CD4-positive, CD25-positive, alpha-beta regulatory T cell (primary cell): Measurements from ENCODE around the gene TRA2A. TPM values are rescaled to one million over a fixed set of nuclear protein-coding genes. Genes with fewer than 3 reads are reported as not detected.
A peak's percentile ranks its signal among the peaks of the same experiment; 100 is the strongest.

Experiments
- ATAC-seq, 2 donors: fragments of 150-1000 bp; cut with Tn5 transposase; one replicate each; pipeline ENCODE4 v1.10.0; 2021; ENCODE audit warnings: low read depth in 2 of 2, moderate number of reproducible peaks in 2 of 2, moderate library complexity in 1 of 2
- DNase-seq, 3 donors: peaks; one replicate each; pipeline versions ENCODE4 v3.0.0 to v3.0.0-alpha.2; 2012 to 2022; ENCODE audit warnings: mixed read lengths in 1 of 3
- H3K27ac ChIP-seq: one replicate; pipeline ENCODE4 v1.7.0; 2013; ENCODE audit warnings: mild to moderate bottlenecking, low read length; ENCODE audit not compliant: insufficient read depth, poor library complexity, severe bottlenecking
- H3K27me3 ChIP-seq: one replicate; pipeline ENCODE4 v1.7.0; 2013; ENCODE audit warnings: low read length; ENCODE audit not compliant: control insufficient read depth, insufficient read depth
- H3K36me3 ChIP-seq: one replicate; pipeline ENCODE4 v1.7.0; 2013; ENCODE audit warnings: mild to moderate bottlenecking, low read length, moderate library complexity; ENCODE audit not compliant: control insufficient read depth, insufficient read depth
- H3K4me1 ChIP-seq: 2 replicates; pipeline ENCODE4 v1.7.0; 2013; ENCODE audit warnings: mild to moderate bottlenecking, low read length; ENCODE audit not compliant: insufficient read depth, control insufficient read depth, poor library complexity, severe bottlenecking
- H3K4me3 ChIP-seq: one replicate; pipeline ENCODE4 v1.7.0; 2013; ENCODE audit warnings: low read depth, mild to moderate bottlenecking, low read length, moderate library complexity
- H3K9me3 ChIP-seq, 2 experiments: 1 replicate in 1 of 2; 2 replicates in 1 of 2; pipeline ENCODE4 v1.7.0; 2013; ENCODE audit warnings: low read length in 2 of 2, mild to moderate bottlenecking in 1 of 2, moderate library complexity in 1 of 2; ENCODE audit not compliant: control insufficient read depth in 2 of 2
- H3K27ac Mint-ChIP-seq, 3 donors: one replicate each; pipeline ENCODE4 v1.8.0; 2020 to 2022; ENCODE audit warnings: mild to moderate bottlenecking in 3 of 3, mixed read lengths in 3 of 3, moderate library complexity in 2 of 3
- H3K27me3 Mint-ChIP-seq: one replicate; pipeline ENCODE4 v1.8.0; 2022; ENCODE audit warnings: mild to moderate bottlenecking, mixed read lengths
- H3K36me3 Mint-ChIP-seq: one replicate; pipeline ENCODE4 v1.8.0; 2020; ENCODE audit warnings: mixed read lengths
- H3K4me1 Mint-ChIP-seq, 4 donors: one replicate each; pipeline ENCODE4 v1.8.0; 2020 to 2022; ENCODE audit warnings: mixed read lengths in 4 of 4, mild to moderate bottlenecking in 1 of 4
- H3K4me3 Mint-ChIP-seq, 4 donors: one replicate each; pipeline ENCODE4 v1.8.0; 2020 to 2022; ENCODE audit warnings: mild to moderate bottlenecking in 4 of 4, mixed read lengths in 4 of 4, moderate library complexity in 3 of 4
- H3K9me3 Mint-ChIP-seq, 7 donors: one replicate each; pipeline ENCODE4 v1.8.0; 2020 to 2022; ENCODE audit warnings: mixed read lengths in 7 of 7, mild to moderate bottlenecking in 3 of 7, moderate library complexity in 2 of 7
- polyA plus RNA-seq, 4 donors: library from polyadenylated mRNA; unstranded; fragments of 300-500 nt; fragmentation: Illumina TruSeq; gene quantifications; one replicate each; pipeline ENCODE4 v1.2.3, GENCODE V29; 2021
- total RNA-seq: library from RNA; stranded (reverse); gene quantifications from one replicate; pipeline ENCODE4 v1.2.3, GENCODE V29; 2022

TRA2A gene
- total RNA-seq = 292 TPM
- 10 to 100 TPM; 32.6 to 71.6 (median 51.0) TPM for polyA plus RNA-seq

DNA sequence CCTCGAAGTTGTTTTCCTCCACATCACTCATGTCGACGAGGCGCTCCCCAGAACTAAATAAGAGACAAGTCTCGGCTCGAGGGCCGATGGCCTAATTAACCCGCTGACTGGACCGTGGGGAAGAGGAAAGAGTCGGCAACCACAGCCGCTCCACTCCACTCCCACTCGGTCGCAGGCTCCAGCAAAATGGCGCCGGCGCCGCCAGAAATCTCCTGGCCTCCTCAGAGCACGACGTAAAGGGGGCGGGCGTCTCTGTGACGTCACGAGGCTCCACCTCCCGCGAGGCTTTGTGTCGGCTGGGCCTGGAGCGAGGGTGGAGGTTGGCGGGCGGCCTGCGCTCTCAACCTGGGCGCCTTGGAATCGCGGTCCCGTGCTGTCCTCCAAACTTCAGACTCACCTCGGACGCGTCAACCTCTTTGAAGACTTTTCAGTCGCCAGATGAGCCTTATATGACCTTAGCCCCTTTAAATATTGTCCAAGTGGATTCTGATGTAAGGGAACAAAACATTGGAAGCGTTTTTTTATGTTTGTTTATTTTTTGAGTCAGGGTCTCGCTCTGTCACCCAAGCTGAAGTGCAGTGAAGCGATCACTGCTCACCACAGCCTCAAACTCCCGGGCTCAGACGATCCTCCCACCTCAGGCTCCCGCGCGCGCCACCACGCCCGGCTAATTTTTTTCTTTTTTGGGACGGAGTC, at the start of gene TRA2A:
Gene TRA2A (minus strand): TSS at position 188 of the 696 bp plus-strand sequence. CDS start 157 bp downstream, at position 31.
- Mint-ChIP-seq H3K4me1 (peaks cover 29 to 49% (median 39%) of the 10 kb centered on the region in 4 donors), H3K36me3 (peaks cover 11% of the 10 kb centered on the region), H3K27me3 (peaks cover 5% of the 10 kb centered on the region), H3K27ac (peak within 1 kb of the TSS; percentile 95 to 100 (median 99)), H3K9me3 (peaks cover 0 to 2% (median 0%) of the 10 kb centered on the region in 7 donors), H3K4me3 (peak within 1 kb of the TSS; percentile 98 to 99 (median 99))
- no peaks in the 10 kb centered on the region for H3K27me3 ChIP-seq
- ATAC-seq (peak; percentile 96 to 97), DNase-seq (peak; percentile 93 to 96 (median 94))
- H3K9me3 ChIP-seq = no peaks in the 10 kb centered on the region
- H3K36me3 ChIP-seq = peaks cover 2% of the 10 kb centered on the region
- peak within 1 kb of the TSS; percentile 96 for H3K27ac ChIP-seq
- peaks cover 33% of the 10 kb centered on the region for H3K4me1 ChIP-seq
- H3K4me3 ChIP-seq = peak within 1 kb of the TSS; percentile 100

DNA sequence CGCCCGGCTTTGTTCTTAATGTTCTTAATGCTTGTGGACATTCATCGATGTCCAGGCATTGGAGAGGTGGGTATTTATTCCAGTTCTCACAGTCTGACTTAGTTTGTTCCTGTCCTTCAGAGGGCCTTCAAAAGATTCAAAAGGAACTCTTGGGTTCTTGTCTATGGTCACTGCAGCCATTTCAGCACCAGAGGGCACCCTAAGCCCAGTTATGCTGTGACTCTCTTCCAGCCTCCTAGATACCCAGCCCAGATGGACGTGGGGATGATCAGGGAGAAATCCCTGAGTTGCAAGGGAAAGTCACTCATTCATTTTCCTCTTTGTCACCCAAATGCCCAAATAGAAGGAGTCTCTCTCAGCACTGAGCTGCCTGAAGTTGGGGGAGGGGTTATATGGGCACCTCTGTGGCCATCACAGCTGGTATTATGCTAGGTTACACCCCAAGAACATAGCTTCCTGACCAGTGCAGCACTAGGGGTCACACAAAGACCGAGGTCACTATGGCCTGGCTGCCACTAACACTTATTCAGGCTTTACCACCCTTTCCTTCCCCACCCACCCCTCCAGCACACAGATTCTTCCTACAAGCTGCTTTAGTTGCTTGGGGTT, 38.9 kb upstream of the TRA2A start:
- DNase-seq = peak; percentile 42 to 73 (median 64)
- Mint-ChIP-seq H3K9me3 (peaks cover 0 to 1% (median 0%) of the 10 kb centered on the region in 7 donors), H3K27me3 (peaks cover 17% of the 10 kb centered on the region), H3K36me3 (no peaks in the 10 kb centered on the region), H3K4me3 (no peak overlapping the region), H3K27ac (no peak overlapping the region), H3K4me1 (no peaks in the 10 kb centered on the region)
- Histone ChIP-seq H3K4me1 (no peaks in the 10 kb centered on the region), H3K27ac (no peak overlapping the region), H3K27me3 (peaks cover 2% of the 10 kb centered on the region), H3K4me3 (no peak overlapping the region), H3K36me3 (no peaks in the 10 kb centered on the region), H3K9me3 (no peaks in the 10 kb centered on the region)
- peak; percentile 58 to 63 for ATAC-seq

DNA sequence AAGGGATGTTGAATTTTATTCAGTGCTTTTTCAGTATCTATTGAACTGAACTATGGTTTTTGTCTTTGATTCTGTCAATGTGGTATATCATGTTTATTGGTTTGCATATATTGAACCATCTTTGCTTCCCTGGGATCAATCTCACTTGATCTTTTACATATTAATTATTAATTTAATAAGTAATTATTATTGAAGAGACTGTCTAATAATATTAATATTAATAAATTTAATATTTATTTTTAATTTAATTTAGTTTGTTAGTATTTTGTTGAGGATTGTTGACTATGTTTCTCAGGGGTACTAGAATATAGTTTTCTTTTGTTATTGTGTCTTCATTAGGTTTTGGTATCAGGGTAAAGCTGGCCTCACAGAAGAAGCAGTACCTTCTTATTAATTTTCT, 26.5 kb upstream of the TRA2A start:
- Histone ChIP-seq H3K27ac (no peak overlapping the region), H3K4me3 (no peak overlapping the region), H3K36me3 (no peaks in the 10 kb centered on the region), H3K9me3 (no peaks in the 10 kb centered on the region), H3K4me1 (no peaks in the 10 kb centered on the region), H3K27me3 (peaks cover 16% of the 10 kb centered on the region)
- Mint-ChIP-seq H3K4me1 (no peaks in the 10 kb centered on the region), H3K27me3 (peaks cover 45% of the 10 kb centered on the region), H3K36me3 (no peaks in the 10 kb centered on the region), H3K4me3 (no peak overlapping the region), H3K9me3 (peaks cover 0 to 2% (median 0%) of the 10 kb centered on the region in 7 donors), H3K27ac (no peak overlapping the region)
- ATAC-seq = no peak
- DNase-seq = no peak

DNA sequence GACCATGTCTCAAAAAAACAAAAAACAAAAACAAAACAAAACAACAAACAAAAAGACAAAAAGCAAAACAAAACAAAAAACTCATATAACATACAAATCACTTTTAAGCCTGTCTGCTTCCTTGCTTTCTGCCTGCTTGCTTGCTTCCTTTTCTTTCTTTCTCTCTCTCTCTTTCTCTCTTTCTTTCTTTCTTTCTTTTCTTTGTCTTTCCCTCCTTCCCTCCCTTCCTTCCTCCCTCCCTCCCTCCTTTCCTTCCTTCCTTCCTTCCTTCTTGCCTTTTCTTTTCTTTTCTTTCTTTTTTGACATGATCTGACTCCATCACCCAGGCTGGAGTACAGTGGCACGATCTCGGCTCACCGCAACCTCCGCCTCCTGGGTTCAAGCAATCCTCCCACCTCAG, 15.9 kb upstream of the TRA2A start:
- Mint-ChIP-seq H3K9me3 (no peaks in the 10 kb centered on the region), H3K27ac (no peak overlapping the region), H3K27me3 (peaks cover 17% of the 10 kb centered on the region), H3K4me1 (peaks cover 4 to 6% (median 5%) of the 10 kb centered on the region in 4 donors), H3K4me3 (no peak overlapping the region), H3K36me3 (no peaks in the 10 kb centered on the region)
- Histone ChIP-seq H3K27me3 (no peaks in the 10 kb centered on the region), H3K4me1 (peaks cover 4% of the 10 kb centered on the region), H3K36me3 (no peaks in the 10 kb centered on the region), H3K27ac (no peak overlapping the region), H3K9me3 (no peaks in the 10 kb centered on the region), H3K4me3 (no peak overlapping the region)
- DNase-seq (no peak), ATAC-seq (no peak)

DNA sequence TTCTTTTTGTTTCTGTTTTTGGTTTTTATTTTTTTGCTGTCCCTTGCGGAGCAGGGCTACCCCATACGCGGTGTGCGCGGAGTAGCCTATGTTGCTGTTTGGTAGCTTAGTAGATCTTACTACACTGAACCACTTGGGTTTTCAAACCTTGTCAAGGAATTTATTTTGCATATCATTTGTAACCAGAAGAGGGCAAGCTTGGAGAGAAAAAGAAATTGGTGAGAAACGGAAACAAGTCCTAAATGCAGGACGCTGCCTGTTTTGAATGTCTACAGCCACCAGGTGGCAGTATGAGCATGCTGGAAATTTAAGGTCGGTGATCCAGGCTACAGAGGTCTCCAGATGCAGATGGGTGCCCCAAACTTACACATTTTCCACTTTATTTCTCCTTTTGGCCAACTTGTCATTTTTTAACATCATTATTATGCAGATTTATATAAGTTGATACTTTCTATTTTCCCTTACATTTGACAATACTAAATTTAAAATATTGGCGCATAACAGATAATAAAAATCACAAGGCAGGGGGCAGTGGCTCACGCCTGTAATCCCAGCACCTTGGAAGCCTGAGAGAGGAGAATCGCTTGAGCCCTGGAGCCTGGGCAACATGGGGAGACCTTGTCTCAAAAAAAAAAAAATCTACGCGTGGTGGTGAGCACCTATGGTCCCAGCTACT, 15.3 kb upstream of the TRA2A start:
- no peaks in the 10 kb centered on the region for H3K9me3 ChIP-seq
- H3K4me3 Mint-ChIP-seq = no peak overlapping the region
- H3K36me3 ChIP-seq = no peaks in the 10 kb centered on the region
- peaks cover 4% of the 10 kb centered on the region for H3K4me1 ChIP-seq
- H3K4me3 ChIP-seq = peak overlapping the region; percentile 2
- no peaks in the 10 kb centered on the region for H3K36me3 Mint-ChIP-seq
- H3K27me3 ChIP-seq = no peaks in the 10 kb centered on the region
- DNase-seq (peak; percentile 69 to 92 (median 86)), ATAC-seq (peak; percentile 87 to 90)
- H3K9me3 Mint-ChIP-seq = no peaks in the 10 kb centered on the region
- H3K27ac ChIP-seq = no peak overlapping the region
- peaks cover 4 to 6% (median 5%) of the 10 kb centered on the region in 4 donors for H3K4me1 Mint-ChIP-seq
- peaks cover 17% of the 10 kb centered on the region for H3K27me3 Mint-ChIP-seq
- peak overlapping the region in 1 of 3 donors; percentile 83 for H3K27ac Mint-ChIP-seq

DNA sequence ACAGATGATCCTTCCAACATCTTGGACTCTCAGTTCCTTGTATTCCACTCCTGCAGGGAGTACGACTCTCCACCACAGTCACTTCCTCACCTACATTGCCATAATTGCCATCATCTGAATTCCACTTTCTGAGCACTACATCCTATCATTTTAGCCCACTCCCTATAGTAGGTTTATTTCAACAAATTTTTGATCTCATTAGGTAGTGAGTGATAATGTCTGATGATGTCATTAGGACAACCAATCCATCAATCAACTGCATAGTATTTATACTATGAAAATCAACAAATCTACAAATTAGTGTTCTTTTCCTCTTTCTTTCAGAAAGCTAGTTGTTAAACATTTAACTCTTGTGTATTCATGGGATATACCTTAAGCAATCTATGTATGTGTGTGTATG, 13.7 kb upstream of the TRA2A start:
- H3K36me3 Mint-ChIP-seq = no peaks in the 10 kb centered on the region
- peaks cover 12% of the 10 kb centered on the region for H3K27me3 Mint-ChIP-seq
- H3K4me3 Mint-ChIP-seq = no peak overlapping the region
- peaks cover 0 to 2% (median 0%) of the 10 kb centered on the region in 7 donors for H3K9me3 Mint-ChIP-seq
- H3K4me1 ChIP-seq = peaks cover 4% of the 10 kb centered on the region
- no peaks in the 10 kb centered on the region for H3K36me3 ChIP-seq
- no peaks in the 10 kb centered on the region for H3K27me3 ChIP-seq
- no peak for DNase-seq
- no peak overlapping the region for H3K4me3 ChIP-seq
- peaks cover 4 to 11% (median 7%) of the 10 kb centered on the region in 4 donors for H3K4me1 Mint-ChIP-seq
- H3K27ac ChIP-seq = no peak overlapping the region
- ATAC-seq = no peak
- peak overlapping the region in 1 of 3 donors; percentile 83 for H3K27ac Mint-ChIP-seq
- no peaks in the 10 kb centered on the region for H3K9me3 ChIP-seq

DNA sequence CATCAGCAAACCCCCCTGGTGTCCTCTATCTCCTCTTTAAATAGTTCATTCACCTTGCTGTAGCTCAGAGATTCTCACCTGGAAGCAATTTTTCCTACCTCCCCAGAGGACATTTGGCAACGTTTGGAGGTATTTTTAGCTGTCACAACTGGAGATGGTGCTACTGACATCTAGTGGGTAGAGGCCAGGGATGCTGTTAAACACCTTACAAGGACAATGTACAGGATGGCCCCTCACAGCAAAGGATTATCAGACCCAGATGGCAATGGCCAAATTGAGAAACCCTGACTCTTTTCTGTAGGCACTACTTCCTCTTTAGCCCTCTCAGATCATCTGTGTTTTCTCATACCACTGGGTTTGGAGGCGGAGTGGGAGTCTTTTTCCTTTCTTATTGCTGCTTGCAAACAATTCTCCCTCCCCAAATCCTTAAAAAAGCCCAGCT, 13.2 kb upstream of the TRA2A start:
- H3K4me1 Mint-ChIP-seq = peaks cover 5 to 17% (median 12%) of the 10 kb centered on the region in 4 donors
- H3K27me3 Mint-ChIP-seq = peaks cover 11% of the 10 kb centered on the region
- no peak overlapping the region for H3K27ac Mint-ChIP-seq
- H3K4me3 ChIP-seq = no peak overlapping the region
- H3K36me3 ChIP-seq = no peaks in the 10 kb centered on the region
- H3K9me3 ChIP-seq = no peaks in the 10 kb centered on the region
- peaks cover 9% of the 10 kb centered on the region for H3K4me1 ChIP-seq
- no peaks in the 10 kb centered on the region for H3K36me3 Mint-ChIP-seq
- H3K27me3 ChIP-seq = no peaks in the 10 kb centered on the region
- H3K27ac ChIP-seq = no peak overlapping the region
- H3K9me3 Mint-ChIP-seq = peaks cover 0 to 2% (median 0%) of the 10 kb centered on the region in 7 donors
- ATAC-seq = peak; percentile 29 to 32
- H3K4me3 Mint-ChIP-seq = no peak overlapping the region
- DNase-seq = peak in 1 of 3 donors; percentile 54
